Nephron (organoid): ENCODE results near the gene ARHGEF4.

Experiments
- H3K27ac Mint-ChIP-seq, 3 experiments: 2 replicates each; pipeline ENCODE4 v1.8.0; 2020; ENCODE audit warnings: mixed read lengths in 3 of 3, mild to moderate bottlenecking in 2 of 3, moderate library complexity in 1 of 3
- H3K27me3 Mint-ChIP-seq: 2 replicates; pipeline ENCODE4 v1.8.0; 2021; ENCODE audit warnings: low read depth, mild to moderate bottlenecking, moderate library complexity, mixed read lengths
- H3K36me3 Mint-ChIP-seq: 2 replicates; pipeline ENCODE4 v1.8.0; 2020; ENCODE audit warnings: low read depth, mixed read lengths
- H3K4me1 Mint-ChIP-seq: 2 replicates; pipeline ENCODE4 v1.8.0; 2020; ENCODE audit warnings: mixed read lengths
- H3K4me3 Mint-ChIP-seq, 3 experiments: 2 replicates each; pipeline ENCODE4 v1.8.0; 2020; ENCODE audit warnings: mild to moderate bottlenecking in 3 of 3, mixed read lengths in 3 of 3, moderate library complexity in 2 of 3
- H3K9me3 Mint-ChIP-seq: 2 replicates; pipeline ENCODE4 v1.8.0; 2020; ENCODE audit warnings: mixed read lengths
- TF ChIP-seq, protein P1 (sequence below), 3 experiments: fragments of 200-600 bp; sonication (generic); IDR thresholded peaks; one replicate each; pipeline ENCODE4 v1.5.0; 2021; ENCODE audit warnings: antibody characterized with exemption in 3 of 3; ENCODE audit not compliant: unreplicated experiment in 3 of 3

ARHGEF4 gene

DNA sequence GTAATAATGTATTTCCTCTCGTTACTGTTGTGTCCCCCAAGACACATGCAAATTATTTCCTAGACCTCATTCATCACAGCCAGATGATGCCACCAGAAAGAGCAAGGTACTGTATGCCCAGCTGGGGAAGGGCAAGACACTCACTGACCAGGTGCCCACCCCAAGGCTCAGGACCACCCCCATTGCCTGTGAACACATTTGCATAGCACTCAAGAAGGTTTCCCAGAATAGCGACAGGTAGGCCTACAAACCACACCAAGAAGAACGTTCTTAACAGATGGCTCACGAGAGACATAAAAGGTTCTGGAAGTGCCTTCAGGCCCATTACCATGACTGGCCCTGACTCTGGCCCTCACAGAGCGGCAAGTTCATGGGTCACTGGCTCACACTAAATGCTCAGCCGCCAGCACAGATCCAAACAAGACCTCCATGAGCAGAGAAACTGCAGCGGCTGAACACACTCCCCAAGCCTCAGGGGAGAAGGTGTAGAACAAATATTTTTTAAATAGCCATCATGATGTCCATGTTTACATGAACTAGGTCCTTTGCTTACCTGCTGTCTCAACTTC lies 212.5 kb downstream of the ARHGEF4 start:
- H3K36me3 Mint-ChIP-seq = peaks cover 53% of the 10 kb centered on the region
- no peaks in the 10 kb centered on the region for H3K9me3 Mint-ChIP-seq
- no peaks in the 10 kb centered on the region for H3K27me3 Mint-ChIP-seq
- no peak overlapping the region for H3K27ac Mint-ChIP-seq
- TF ChIP-seq, protein P1, sequence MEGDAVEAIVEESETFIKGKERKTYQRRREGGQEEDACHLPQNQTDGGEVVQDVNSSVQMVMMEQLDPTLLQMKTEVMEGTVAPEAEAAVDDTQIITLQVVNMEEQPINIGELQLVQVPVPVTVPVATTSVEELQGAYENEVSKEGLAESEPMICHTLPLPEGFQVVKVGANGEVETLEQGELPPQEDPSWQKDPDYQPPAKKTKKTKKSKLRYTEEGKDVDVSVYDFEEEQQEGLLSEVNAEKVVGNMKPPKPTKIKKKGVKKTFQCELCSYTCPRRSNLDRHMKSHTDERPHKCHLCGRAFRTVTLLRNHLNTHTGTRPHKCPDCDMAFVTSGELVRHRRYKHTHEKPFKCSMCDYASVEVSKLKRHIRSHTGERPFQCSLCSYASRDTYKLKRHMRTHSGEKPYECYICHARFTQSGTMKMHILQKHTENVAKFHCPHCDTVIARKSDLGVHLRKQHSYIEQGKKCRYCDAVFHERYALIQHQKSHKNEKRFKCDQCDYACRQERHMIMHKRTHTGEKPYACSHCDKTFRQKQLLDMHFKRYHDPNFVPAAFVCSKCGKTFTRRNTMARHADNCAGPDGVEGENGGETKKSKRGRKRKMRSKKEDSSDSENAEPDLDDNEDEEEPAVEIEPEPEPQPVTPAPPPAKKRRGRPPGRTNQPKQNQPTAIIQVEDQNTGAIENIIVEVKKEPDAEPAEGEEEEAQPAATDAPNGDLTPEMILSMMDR (IDR thresholded peaks at IDR 0.05; ENCODE audit: unreplicated experiment in 3 of 3) = no peak
- H3K4me3 Mint-ChIP-seq = no peak overlapping the region
- no peaks in the 10 kb centered on the region for H3K4me1 Mint-ChIP-seq

GRCh38 chr2:131050896-131051295 lies 214.2 kb downstream of the ARHGEF4 start:
- no peaks in the 10 kb centered on the region for H3K9me3 Mint-ChIP-seq
- H3K27ac Mint-ChIP-seq = no peak overlapping the region
- H3K27me3 Mint-ChIP-seq = no peaks in the 10 kb centered on the region
- TF ChIP-seq, protein P1 (IDR thresholded peaks at IDR 0.05; ENCODE audit: unreplicated experiment in 3 of 3) = no peak
- H3K4me1 Mint-ChIP-seq = peaks cover 1% of the 10 kb centered on the region
- peaks cover 69% of the 10 kb centered on the region for H3K36me3 Mint-ChIP-seq
- no peak overlapping the region for H3K4me3 Mint-ChIP-seq

DNA sequence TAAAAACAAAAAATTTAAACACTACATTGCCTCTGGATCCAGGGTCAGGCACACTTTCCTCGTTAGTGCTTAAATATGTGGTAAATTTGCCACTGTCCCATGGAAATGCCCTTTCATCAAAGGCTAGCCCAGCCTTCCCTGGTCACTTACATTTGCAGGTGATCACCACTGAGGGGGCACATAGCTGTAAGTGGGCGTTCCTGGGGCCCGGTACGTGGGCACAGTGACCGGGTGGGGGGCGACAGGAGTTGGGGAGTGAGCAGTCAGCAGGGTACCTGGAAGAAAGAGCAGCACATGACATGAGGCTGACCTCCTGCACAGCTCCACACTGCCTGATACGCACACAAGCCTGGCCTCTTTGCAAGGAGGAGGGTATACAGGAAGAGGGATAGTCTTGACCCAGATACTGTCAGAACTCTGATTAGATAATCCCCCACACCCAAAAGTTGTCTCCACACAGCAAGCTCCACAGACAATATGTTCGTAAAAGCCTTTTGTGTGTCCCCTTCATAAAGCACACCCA lies 216.1 kb downstream of the ARHGEF4 start:
- H3K36me3 Mint-ChIP-seq = peaks cover 74% of the 10 kb centered on the region
- H3K4me3 Mint-ChIP-seq = no peak overlapping the region
- peaks cover 17% of the 10 kb centered on the region for H3K4me1 Mint-ChIP-seq
- H3K9me3 Mint-ChIP-seq = no peaks in the 10 kb centered on the region
- no peaks in the 10 kb centered on the region for H3K27me3 Mint-ChIP-seq
- no peak overlapping the region for H3K27ac Mint-ChIP-seq
- TF ChIP-seq, protein P1 (IDR thresholded peaks at IDR 0.05; ENCODE audit: unreplicated experiment in 3 of 3) = no peak

- no peaks in the 10 kb centered on the region for H3K9me3 Mint-ChIP-seq
- no peaks in the 10 kb centered on the region for H3K27me3 Mint-ChIP-seq
- peaks cover 79% of the 10 kb centered on the region for H3K36me3 Mint-ChIP-seq
- no peak overlapping the region for H3K4me3 Mint-ChIP-seq
- H3K4me1 Mint-ChIP-seq = peaks cover 27% of the 10 kb centered on the region
- H3K27ac Mint-ChIP-seq = no peak overlapping the region
- TF ChIP-seq, protein P1 (IDR thresholded peaks at IDR 0.05; ENCODE audit: unreplicated experiment in 3 of 3) = no peak
Observed at GRCh38 chr2:131054488-131054887, 217.8 kb downstream of the ARHGEF4 start.

GRCh38 chr2:131055169-131056065 lies 218.7 kb downstream of the ARHGEF4 start:
- peaks cover 79% of the 10 kb centered on the region for H3K36me3 Mint-ChIP-seq
- no peak overlapping the region for H3K27ac Mint-ChIP-seq
- no peaks in the 10 kb centered on the region for H3K27me3 Mint-ChIP-seq
- H3K4me1 Mint-ChIP-seq = peaks cover 29% of the 10 kb centered on the region
- no peak overlapping the region for H3K4me3 Mint-ChIP-seq
- H3K9me3 Mint-ChIP-seq = no peaks in the 10 kb centered on the region
- TF ChIP-seq, protein P1 (IDR thresholded peaks at IDR 0.05; ENCODE audit: unreplicated experiment in 3 of 3) = no peak
